Activated naive CD4-positive, alpha-beta T cell (primary cell): ENCODE measurements around the gene FGF12.
"Not testable (repeated sequence)": the region's sequence is repeated elsewhere in the genome, so short reads cannot be mapped to it uniquely, and the experiment has no call there.

ENCODE experiments used
- DNase-seq, 4 experiments: peaks; one replicate each; lab custom pipeline; 2025; lab: John Stamatoyannopoulos, UW

The FGF12 gene

GRCh38 chr3:192577811-192578210, 149.5 kb downstream of the FGF12 start:
- no peak for DNase-seq

- DNase-seq, result no peak
Measured at GRCh38 chr3:192577271-192577670, 150.1 kb downstream of the FGF12 start.

- DNase-seq, result not testable (repeated sequence)
Measured at GRCh38 chr3:192576704-192577103, 150.6 kb downstream of the FGF12 start.

- no peak for DNase-seq
Measured at GRCh38 chr3:192575879-192576506, 151.3 kb downstream of the FGF12 start.

- DNase-seq, result no peak
Measured at GRCh38 chr3:192573240-192573639, 154.1 kb downstream of the FGF12 start.

- DNase-seq, result peak in 1 of 4 experiments; percentile 0
Measured at GRCh38 chr3:192570821-192571791, 156.2 kb downstream of the FGF12 start.

GRCh38 chr3:192570315-192570714, 157.0 kb downstream of the FGF12 start:
- no peak for DNase-seq

- DNase-seq, result peak in 3 of 4 experiments; percentile 0 to 7 (median 2)
Measured at GRCh38 chr3:192566706-192567290, 160.5 kb downstream of the FGF12 start.

GRCh38 chr3:192564611-192565010, 162.7 kb downstream of the FGF12 start:
- no peak for DNase-seq

GRCh38 chr3:192563417-192563816, 163.9 kb downstream of the FGF12 start:
- DNase-seq, result no peak

GRCh38 chr3:192553707-192554106, 173.6 kb downstream of the FGF12 start:
- no peak for DNase-seq

GRCh38 chr3:192550356-192550755, 177.0 kb downstream of the FGF12 start:
- no peak for DNase-seq

GRCh38 chr3:192545333-192545732, 182.0 kb downstream of the FGF12 start:
- no peak for DNase-seq

- no peak for DNase-seq
Measured at GRCh38 chr3:192543163-192543562, 184.2 kb downstream of the FGF12 start.

GRCh38 chr3:192516820-192517219, 210.5 kb downstream of the FGF12 start:
- DNase-seq, result no peak

GRCh38 chr3:192515664-192516045, 211.7 kb downstream of the FGF12 start:
- no peak for DNase-seq

GRCh38 chr3:192514754-192515663, 212.3 kb downstream of the FGF12 start:
- DNase-seq, result no peak

- DNase-seq, result no peak
Measured at GRCh38 chr3:192514081-192514753, 213.1 kb downstream of the FGF12 start.

GRCh38 chr3:192505731-192506130, 221.6 kb downstream of the FGF12 start:
- no peak for DNase-seq

GRCh38 chr3:192501401-192501800, 225.9 kb downstream of the FGF12 start:
- no peak for DNase-seq

GRCh38 chr3:192496905-192497587, 230.3 kb downstream of the FGF12 start:
- DNase-seq, result no peak
